GM23338 (cell line): Measurements from ENCODE around the gene DELE1. TPM values are rescaled to one million over a fixed set of nuclear protein-coding genes. Genes with fewer than 3 reads are reported as not detected.

Experiments used
- ATAC-seq: fragments of 200-7000 bp; cut with Tn5 transposase; 3 replicates; pipeline ENCODE4 v1.9.1; 2020
- DNase-seq: peaks from one replicate; pipeline ENCODE4 v3.0.0-alpha.2; 2015; ENCODE audit warnings: low spot score
- H2AFZ ChIP-seq: fragments of 200-600 bp; sonication (generic); 2 replicates; pipeline ENCODE4 v1.8.0; 2016; ENCODE audit warnings: antibody characterized with exemption, mild to moderate bottlenecking, moderate library complexity
- H3F3A ChIP-seq: fragments of 200-600 bp; sonication (generic); replicated peaks from 2 replicates; pipeline ENCODE4 v1.8.0; 2017; ENCODE audit warnings: antibody characterized with exemption, mixed run types, low read depth
- H3K27ac ChIP-seq: fragments of 200-600 bp; sonication (generic); 2 replicates; pipeline ENCODE4 v1.6.1; 2016; ENCODE audit warnings: low read depth
- H3K27me3 ChIP-seq: fragments of 200-600 bp; sonication (generic); 2 replicates; pipeline ENCODE4 v1.8.0; 2016; ENCODE audit warnings: mild to moderate bottlenecking, mixed run types, moderate library complexity; ENCODE audit not compliant: insufficient read depth
- H3K36me3 ChIP-seq: fragments of 200-600 bp; sonication (generic); 2 replicates; pipeline ENCODE4 v1.8.0; 2016; ENCODE audit warnings: mild to moderate bottlenecking; ENCODE audit not compliant: insufficient read depth
- H3K4me1 ChIP-seq: fragments of 200-600 bp; sonication (generic); 2 replicates; pipeline ENCODE4 v1.8.0; 2016; ENCODE audit warnings: mild to moderate bottlenecking, moderate library complexity; ENCODE audit not compliant: insufficient read depth
- H3K4me2 ChIP-seq: fragments of 200-600 bp; sonication (generic); 2 replicates; pipeline ENCODE4 v1.7.1; 2017; ENCODE audit warnings: mixed run types
- H3K4me3 ChIP-seq: fragments of 200-600 bp; sonication (generic); 2 replicates; pipeline ENCODE4 v1.6.1; 2016; ENCODE audit warnings: mixed run types
- H3K79me2 ChIP-seq: fragments of 200-600 bp; sonication (generic); replicated peaks from 2 replicates; pipeline ENCODE4 v1.8.0; 2017; ENCODE audit warnings: mild to moderate bottlenecking; ENCODE audit not compliant: insufficient read depth
- H3K9me2 ChIP-seq: fragments of 200-600 bp; sonication (generic); 2 replicates; pipeline ENCODE4 v1.8.0; 2017; ENCODE audit not compliant: insufficient read depth
- H4K20me1 ChIP-seq: fragments of 200-600 bp; sonication (generic); replicated peaks from 2 replicates; pipeline ENCODE4 v1.8.0; 2017; ENCODE audit warnings: mild to moderate bottlenecking; ENCODE audit not compliant: insufficient read depth
- H3K27ac Mint-ChIP-seq: 2 replicates; pipeline ENCODE4 v1.8.0; 2020; ENCODE audit warnings: inconsistent platforms, mild to moderate bottlenecking, moderate library complexity, mixed read lengths
- H3K27me3 Mint-ChIP-seq: 3 replicates; pipeline ENCODE4 v1.8.0; 2022; ENCODE audit warnings: low read depth, mild to moderate bottlenecking, moderate library complexity, mixed read lengths, inconsistent platforms; ENCODE audit not compliant: insufficient read depth, poor library complexity
- H3K36me3 Mint-ChIP-seq: 3 replicates; pipeline ENCODE4 v1.8.0; 2021; ENCODE audit warnings: low read depth, mild to moderate bottlenecking, inconsistent platforms, moderate library complexity, mixed read lengths
- H3K4me1 Mint-ChIP-seq: 3 replicates; pipeline ENCODE4 v1.8.0; 2020; ENCODE audit warnings: mild to moderate bottlenecking, inconsistent platforms, mixed read lengths
- H3K4me3 Mint-ChIP-seq: 3 replicates; pipeline ENCODE4 v1.8.0; 2021; ENCODE audit warnings: moderate library complexity, mild to moderate bottlenecking, inconsistent platforms, mixed read lengths
- H3K9me3 Mint-ChIP-seq: 3 replicates; pipeline ENCODE4 v1.8.0; 2020; ENCODE audit warnings: moderate library complexity, mild to moderate bottlenecking, inconsistent platforms, mixed read lengths
- CREB1 ChIP-seq: fragments of 250-450 bp; sonication (Bioruptor Pico); IDR thresholded peaks from 2 replicates; pipeline ENCODE4 v1.5.0; 2020; ENCODE audit warnings: low read depth, mild to moderate bottlenecking, moderate library complexity
- CTCF ChIP-seq, 2 experiments: fragments of 200-600 bp in 1 of 2; sonication (generic) in 1 of 2; conservative IDR thresholded peaks; 2 replicates each; pipeline versions ENCODE4 v1.5.1 to v1.6.1; 2016 to 2017; ENCODE audit warnings: antibody characterized with exemption in 2 of 2, low read depth in 2 of 2, mild to moderate bottlenecking in 2 of 2, moderate library complexity in 1 of 2
- ETS1 ChIP-seq: IDR thresholded peaks from 2 replicates; pipeline ENCODE4 v1.6.1; 2016; ENCODE audit warnings: antibody characterized with exemption
- EZH2 ChIP-seq: fragments of 200-600 bp; sonication (generic); IDR thresholded peaks from one replicate; pipeline ENCODE4 v1.8.0; 2017; ENCODE audit warnings: antibody characterized with exemption, mild to moderate bottlenecking, low read depth; ENCODE audit not compliant: unreplicated experiment
- EZH2phosphoT487 ChIP-seq: fragments of 200-600 bp; sonication (generic); IDR thresholded peaks from one replicate; pipeline ENCODE4 v1.8.1; 2018; ENCODE audit warnings: antibody characterized with exemption; ENCODE audit not compliant: unreplicated experiment
- JUNB ChIP-seq: IDR thresholded peaks from one replicate; pipeline ENCODE4 v1.6.1; 2016; ENCODE audit warnings: antibody characterized with exemption; ENCODE audit not compliant: unreplicated experiment
- NANOG ChIP-seq: IDR thresholded peaks from 2 replicates; pipeline ENCODE4 v1.6.1; 2016; ENCODE audit warnings: antibody characterized with exemption, borderline replicate concordance
- POLR2AphosphoS5 ChIP-seq: IDR thresholded peaks from 2 replicates; pipeline ENCODE4 v1.6.1; 2016; ENCODE audit warnings: antibody characterized with exemption, low read depth
- REST ChIP-seq: IDR thresholded peaks from one replicate; pipeline ENCODE4 v1.6.1; 2018; ENCODE audit warnings: antibody characterized with exemption; ENCODE audit not compliant: unreplicated experiment
- STAT1 ChIP-seq: IDR thresholded peaks from one replicate; pipeline ENCODE4 v1.6.1; 2016; ENCODE audit warnings: antibody characterized with exemption; ENCODE audit not compliant: unreplicated experiment
- ZNF114 ChIP-seq: fragments of 250-450 bp; sonication (Bioruptor Pico); IDR thresholded peaks from 2 replicates; pipeline ENCODE4 v1.5.0; 2020; ENCODE audit warnings: mild to moderate bottlenecking, moderate library complexity
- ZNF331 ChIP-seq: fragments of 250-450 bp; sonication (Bioruptor Pico); IDR thresholded peaks from 2 replicates; pipeline ENCODE4 v1.5.0; 2020; ENCODE audit warnings: low read depth, mild to moderate bottlenecking, moderate library complexity
- ZNF462 ChIP-seq: fragments of 250-450 bp; sonication (Bioruptor Pico); IDR thresholded peaks from 2 replicates; pipeline ENCODE4 v1.5.0; 2020; ENCODE audit warnings: mild to moderate bottlenecking, moderate library complexity
- polyA plus RNA-seq: library from polyadenylated mRNA; unstranded; fragments of >200 nt; fragmentation: Nextera tagmentation; extraction: Ambion mirVana; gene quantifications from 2 replicates; pipeline ENCODE4 v1.2.1, GENCODE V29; 2016
- total RNA-seq: library from RNA; depleted of rRNA; stranded (reverse); fragments of >200 nt; shearing (Covaris generic); gene quantifications from 2 replicates; pipeline ENCODE4 v1.2.3, GENCODE V29; 2014

DELE1 gene
- total and polyA plus RNA-seq, 2 experiments from 2014 or later: 26.9 to 62.2 TPM

- Histone ChIP-seq H3K4me2 (no peak overlapping the region), H3K36me3 (peaks cover 25% of the 10 kb centered on the region; the same call in 1 of the 2 replicates), H2AFZ (no peak overlapping the region), H3K9me2 (no peaks in the 10 kb centered on the region), H3K4me1 (no peaks in the 10 kb centered on the region), H3K4me3 (no peak overlapping the region), H3K27ac (no peak overlapping the region), H3F3A (no peaks in the 10 kb centered on the region), H3K27me3 (no peaks in the 10 kb centered on the region), H3K79me2 (no peaks in the 10 kb centered on the region; the same call in 1 of the 2 replicates), H4K20me1 (no peaks in the 10 kb centered on the region)
- no peak overlapping the region for H3K4me3 Mint-ChIP-seq
- TF ChIP-seq CREB1 (CRISPR knock-in tag): no peak
- TF ChIP-seq REST: no peak
- TF ChIP-seq ETS1: no peak
- no peak for TF ChIP-seq STAT1
- no peak for TF ChIP-seq CTCF (conservative IDR thresholded peaks at IDR 0.05; ENCODE audit: low read depth in 2 of 2)
- TF ChIP-seq EZH2: no peak
- no peak for TF ChIP-seq EZH2phosphoT487
- no peak for TF ChIP-seq NANOG
- TF ChIP-seq ZNF114 (CRISPR knock-in tag): no peak
- TF ChIP-seq ZNF462 (CRISPR knock-in tag): no peak
- no peak for TF ChIP-seq POLR2AphosphoS5
- no peak for TF ChIP-seq ZNF331 (CRISPR knock-in tag)
- no peak for TF ChIP-seq JUNB
- DNase-seq (no peak), ATAC-seq (no peak)
- H3K36me3 Mint-ChIP-seq: peaks cover 28% of the 10 kb centered on the region
- no peaks in the 10 kb centered on the region for H3K9me3 Mint-ChIP-seq
- no peak overlapping the region for H3K27ac Mint-ChIP-seq
- no peaks in the 10 kb centered on the region for H3K4me1 Mint-ChIP-seq
- H3K27me3 Mint-ChIP-seq: no peaks in the 10 kb centered on the region
These were observed 52.5 kb downstream of the DELE1 start for GRCh38 chr5:141976176-141976575.
